ENCODE results near the gene SLC39A6. TPM values are rescaled to one million over a fixed set of nuclear protein-coding genes. Genes with fewer than 3 reads are reported as not detected.
"Not testable (repeated sequence)": the region's sequence is repeated elsewhere in the genome, so short reads cannot be mapped to it uniquely, and the experiment has no call there.

SLC39A6 gene
- total and polyA plus RNA-seq, 7 donors = 8.9 to 21.6 (median 14.9) TPM

DNA sequence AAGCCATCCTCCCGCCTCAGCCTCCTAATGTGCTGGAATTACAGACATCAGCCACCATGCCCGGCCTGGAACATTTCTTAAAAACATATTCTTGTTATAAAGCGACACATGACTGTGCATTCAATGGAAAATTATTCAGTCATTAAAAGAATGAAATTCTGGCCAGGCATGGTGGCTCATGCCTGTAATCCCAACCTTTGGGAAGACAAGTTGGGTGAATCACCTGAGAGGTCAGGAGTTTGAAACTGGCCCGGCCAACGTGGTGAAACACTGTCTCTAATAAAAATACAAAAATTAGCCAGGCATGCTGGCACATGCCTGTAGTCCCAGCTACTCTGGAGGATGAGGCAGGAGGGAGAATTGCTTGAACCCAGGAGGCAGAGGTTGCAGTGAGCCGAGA is 40.1 kb downstream of the SLC39A6 start:
- intact Hi-C loops (cut with DNase I) = no loop called here
- H3K4me3 ChIP-seq = no peak overlapping the region
- no peaks in the 10 kb centered on the region for H3K4me1 ChIP-seq
- TF ChIP-seq, protein P1, sequence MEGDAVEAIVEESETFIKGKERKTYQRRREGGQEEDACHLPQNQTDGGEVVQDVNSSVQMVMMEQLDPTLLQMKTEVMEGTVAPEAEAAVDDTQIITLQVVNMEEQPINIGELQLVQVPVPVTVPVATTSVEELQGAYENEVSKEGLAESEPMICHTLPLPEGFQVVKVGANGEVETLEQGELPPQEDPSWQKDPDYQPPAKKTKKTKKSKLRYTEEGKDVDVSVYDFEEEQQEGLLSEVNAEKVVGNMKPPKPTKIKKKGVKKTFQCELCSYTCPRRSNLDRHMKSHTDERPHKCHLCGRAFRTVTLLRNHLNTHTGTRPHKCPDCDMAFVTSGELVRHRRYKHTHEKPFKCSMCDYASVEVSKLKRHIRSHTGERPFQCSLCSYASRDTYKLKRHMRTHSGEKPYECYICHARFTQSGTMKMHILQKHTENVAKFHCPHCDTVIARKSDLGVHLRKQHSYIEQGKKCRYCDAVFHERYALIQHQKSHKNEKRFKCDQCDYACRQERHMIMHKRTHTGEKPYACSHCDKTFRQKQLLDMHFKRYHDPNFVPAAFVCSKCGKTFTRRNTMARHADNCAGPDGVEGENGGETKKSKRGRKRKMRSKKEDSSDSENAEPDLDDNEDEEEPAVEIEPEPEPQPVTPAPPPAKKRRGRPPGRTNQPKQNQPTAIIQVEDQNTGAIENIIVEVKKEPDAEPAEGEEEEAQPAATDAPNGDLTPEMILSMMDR (IDR thresholded peaks at IDR 0.05) = no peak
- WGBS, 3 donors = 70 to 77% (median 75%) methylated on average over 6 of the region's 6 CpGs
- ATAC-seq = no peak
- no peak overlapping the region for H3K27ac ChIP-seq
- no peaks in the 10 kb centered on the region for H3K36me3 ChIP-seq (ENCODE audit: insufficient read depth in 1 of 2, low read depth in 1 of 2)
- no peaks in the 10 kb centered on the region for H3K9me3 ChIP-seq
- DNase-seq = no peak
- H3K27me3 ChIP-seq (ENCODE audit: insufficient read depth in 3 of 3, low read length in 2 of 3) = no peaks in the 10 kb centered on the region

DNA sequence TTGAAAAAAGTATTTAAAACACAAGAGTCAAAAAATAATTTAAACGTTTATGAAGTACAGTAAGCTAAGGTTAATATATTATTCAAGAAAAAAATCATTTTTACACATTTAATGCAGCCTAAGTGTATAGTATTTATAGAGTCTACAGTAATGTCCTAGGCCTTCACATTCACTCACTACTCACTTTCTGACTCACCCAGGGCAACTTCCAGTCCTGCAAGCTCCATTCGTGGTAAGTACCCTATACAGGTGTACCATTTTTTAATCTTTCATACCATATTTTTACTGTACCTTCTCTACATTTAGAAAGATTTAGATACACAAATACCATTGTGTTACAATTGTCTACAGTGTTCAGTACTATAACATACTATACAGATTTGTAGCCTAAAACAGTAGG is 40.9 kb downstream of the SLC39A6 start:
- intact Hi-C loops (cut with DNase I) = no loop called here
- ATAC-seq = no peak
- Histone ChIP-seq H3K27me3 (ENCODE audit: insufficient read depth in 3 of 3, low read length in 2 of 3) (no peaks in the 10 kb centered on the region), H3K27ac (no peak overlapping the region), H3K4me1 (no peaks in the 10 kb centered on the region), H3K9me3 (no peaks in the 10 kb centered on the region), H3K36me3 (ENCODE audit: insufficient read depth in 1 of 2, low read depth in 1 of 2) (no peaks in the 10 kb centered on the region), H3K4me3 (no peak overlapping the region)
- no peak for DNase-seq
- 82 to 84% (median 83%) methylated on average over 2 of the region's 2 CpGs for WGBS, 3 donors
- TF ChIP-seq, protein P1 (IDR thresholded peaks at IDR 0.05) = no peak

DNA sequence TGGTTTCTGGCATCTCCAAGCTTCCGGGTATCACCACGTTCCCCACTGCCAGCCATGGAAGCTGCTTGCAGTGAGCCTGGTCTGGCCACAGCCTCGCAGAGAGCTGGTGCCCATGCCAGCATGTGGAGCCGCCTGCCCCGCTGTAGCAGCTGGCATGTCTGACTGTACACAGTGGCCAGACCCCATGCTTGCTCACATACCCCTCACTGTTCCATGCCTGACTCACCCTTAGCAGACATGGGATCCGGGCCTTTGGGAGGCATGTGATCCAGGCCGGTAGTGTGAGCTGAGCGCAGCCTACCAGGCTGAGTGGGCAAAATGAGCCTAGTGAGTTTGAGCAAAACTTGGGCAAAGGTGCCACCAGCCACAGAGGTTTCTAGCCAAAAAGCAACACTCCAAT is 43.0 kb downstream of the SLC39A6 start:
- ATAC-seq (no peak), DNase-seq (no peak)
- no peak overlapping the region for H3K27ac ChIP-seq

GRCh38 chr18:36085195-36085594 is 43.9 kb downstream of the SLC39A6 start:
- intact Hi-C loops (cut with DNase I) = no loop called here
- H3K27ac ChIP-seq = no peak overlapping the region
- no peaks in the 10 kb centered on the region for H3K4me1 ChIP-seq
- H3K9me3 ChIP-seq = peaks cover 9% of the 10 kb centered on the region
- ATAC-seq = no peak
- DNase-seq = no peak
- no peaks in the 10 kb centered on the region for H3K36me3 ChIP-seq (ENCODE audit: insufficient read depth in 1 of 2, low read depth in 1 of 2)
- H3K4me3 ChIP-seq = no peak overlapping the region
- H3K27me3 ChIP-seq (ENCODE audit: insufficient read depth in 3 of 3, low read length in 2 of 3) = no peaks in the 10 kb centered on the region
- WGBS, 3 donors = 78 to 100% (median 85%) methylated on average over 4 of the region's 4 CpGs
- TF ChIP-seq, protein P1 (IDR thresholded peaks at IDR 0.05) = no peak

More for the DNA sequence above, 43.0 kb downstream of the SLC39A6 start:
- no peak overlapping the region for H3K4me3 ChIP-seq
- H3K9me3 ChIP-seq = peaks cover 3% of the 10 kb centered on the region
- H3K4me1 ChIP-seq = no peaks in the 10 kb centered on the region
- WGBS, 3 donors = 69 to 80% (median 74%) methylated on average over 8 of the region's 8 CpGs
- H3K27me3 ChIP-seq (ENCODE audit: insufficient read depth in 3 of 3, low read length in 2 of 3) = no peaks in the 10 kb centered on the region
- TF ChIP-seq, protein P1 (IDR thresholded peaks at IDR 0.05) = no peak
- intact Hi-C loops (cut with DNase I) = no loop called here
- H3K36me3 ChIP-seq (ENCODE audit: insufficient read depth in 1 of 2, low read depth in 1 of 2) = no peaks in the 10 kb centered on the region

GRCh38 chr18:36083729-36084128 is 45.4 kb downstream of the SLC39A6 start:
- intact Hi-C loops (cut with DNase I) = no loop called here
- TF ChIP-seq, protein P1 (IDR thresholded peaks at IDR 0.05) = no peak

DNA sequence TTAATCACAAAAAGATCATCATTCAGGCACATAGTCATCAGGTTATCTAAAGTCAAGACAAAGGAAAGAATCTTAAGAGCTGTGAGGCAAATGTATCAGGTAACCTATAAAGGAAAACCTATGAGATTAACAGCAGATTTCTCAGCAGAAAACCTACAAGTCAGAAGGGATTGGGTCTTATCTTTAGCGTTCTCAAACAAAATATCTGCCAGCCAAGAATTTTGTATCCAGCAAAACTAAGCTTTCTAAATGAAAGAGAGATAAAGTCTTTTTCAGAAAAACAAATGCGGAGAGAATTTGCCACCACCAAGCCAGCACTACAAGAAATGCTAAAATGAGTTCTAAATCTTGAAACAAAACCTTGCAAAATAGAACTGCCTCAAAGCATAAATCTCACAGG is 48.0 kb downstream of the SLC39A6 start:
- H3K27ac ChIP-seq; H3K36me3 ChIP-seq (ENCODE audit: insufficient read depth in 1 of 2, low read depth in 1 of 2); H3K9me3 ChIP-seq; H3K4me1 ChIP-seq; ATAC-seq; intact Hi-C loops (cut with DNase I); H3K4me3 ChIP-seq; H3K27me3 ChIP-seq (ENCODE audit: insufficient read depth in 3 of 3, low read length in 2 of 3); DNase-seq: not testable (repeated sequence)
- WGBS, 3 donors = 86 to 90% (median 86%) methylated on average over 2 of the region's 2 CpGs

More at GRCh38 chr18:36083729-36084128, 45.4 kb downstream of the SLC39A6 start:
- no peak overlapping the region for H3K27ac ChIP-seq
- H3K27me3 ChIP-seq (ENCODE audit: insufficient read depth in 3 of 3, low read length in 2 of 3) = no peaks in the 10 kb centered on the region
- peaks cover 9% of the 10 kb centered on the region for H3K9me3 ChIP-seq
- no peak overlapping the region for H3K4me3 ChIP-seq
- DNase-seq (no peak), ATAC-seq (no peak)
- 77 to 78% (median 78%) methylated on average over 2 of the region's 2 CpGs for WGBS, 3 donors
- H3K4me1 ChIP-seq = no peaks in the 10 kb centered on the region
- no peaks in the 10 kb centered on the region for H3K36me3 ChIP-seq (ENCODE audit: insufficient read depth in 1 of 2, low read depth in 1 of 2)

All from psoas muscle (tissue), 8 donors.